ENCODE results near the gene TBC1D4.

Gene TBC1D4

DNA sequence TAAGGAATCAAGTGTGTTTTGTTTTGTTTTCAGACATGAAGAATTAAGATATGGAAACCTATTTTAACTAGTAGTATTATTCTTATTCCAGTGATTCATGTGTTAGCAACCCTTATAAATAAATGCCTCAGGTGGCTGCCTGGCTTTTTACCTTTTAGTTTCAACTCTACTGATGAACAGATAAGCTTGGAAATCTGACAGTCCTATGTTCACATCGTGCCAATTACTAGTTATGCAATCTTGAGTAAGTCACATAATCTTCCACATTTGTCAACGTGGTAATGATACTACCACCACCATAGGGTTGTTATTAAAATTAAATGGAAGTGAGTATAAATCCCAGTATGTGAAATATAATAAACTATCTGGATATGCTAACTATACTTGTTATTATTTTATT lies 64.3 kb downstream of the TBC1D4 start:
- H2BK5ac ChIP-seq (ENCODE audit: low read depth, low read length, poor library complexity): no peak overlapping the region
- no peak overlapping the region for H4K91ac ChIP-seq (ENCODE audit: low read depth, low read length)
- H3K27me3 ChIP-seq (ENCODE audit: insufficient read depth, low read length): no peaks in the 10 kb centered on the region
- H3K79me2 ChIP-seq (ENCODE audit: control insufficient read depth, insufficient read depth, low read length, poor library complexity): no peaks in the 10 kb centered on the region
- H3K18ac ChIP-seq (ENCODE audit: low read length): no peak overlapping the region
- H3K4me2 ChIP-seq (ENCODE audit: low read length): no peak overlapping the region
- H4K8ac ChIP-seq (ENCODE audit: low read depth, low read length): no peak overlapping the region
- H3K36me3 ChIP-seq (ENCODE audit: control insufficient read depth in 1 of 2, insufficient read depth in 2 of 2, low read length in 2 of 2): no peaks in the 10 kb centered on the region
- no peak overlapping the region for H3K23ac ChIP-seq (ENCODE audit: low read length)
- no peak overlapping the region for H3K9ac ChIP-seq (ENCODE audit: low read length)
- H3K27ac ChIP-seq (ENCODE audit: low read depth, low read length): no peak overlapping the region
- H3K14ac ChIP-seq (ENCODE audit: low read length): no peak overlapping the region
- no peak overlapping the region for H3K4ac ChIP-seq (ENCODE audit: low read depth, low read length)
- no peak overlapping the region for H2AFZ ChIP-seq (ENCODE audit: insufficient read depth, low read length, poor library complexity)
- H4K12ac ChIP-seq (ENCODE audit: low read depth, low read length): no peak overlapping the region
- H3K79me1 ChIP-seq (ENCODE audit: low read length): no peaks in the 10 kb centered on the region
- H3K9me3 ChIP-seq (ENCODE audit: insufficient read depth, low read depth, low read length): no peaks in the 10 kb centered on the region
- H2BK12ac ChIP-seq (ENCODE audit: low read length): no peak overlapping the region
- no peak overlapping the region for H2AK5ac ChIP-seq (ENCODE audit: low read length)
- H2BK120ac ChIP-seq (ENCODE audit: insufficient read depth, low read length, poor library complexity): no peak overlapping the region
- WGBS (ENCODE audit: extremely low coverage, insufficient coverage, insufficient read length): no CpG with 5 or more reads among the region's 2 CpGs
- no peaks in the 10 kb centered on the region for H3K4me1 ChIP-seq (ENCODE audit: control insufficient read depth in 1 of 2, insufficient read depth in 2 of 2, low read length in 2 of 2)
- peak; percentile 41 to 77 for DNase-seq
- no peak overlapping the region for H3K4me3 ChIP-seq (ENCODE audit: low read depth, low read length)

GRCh38 chr13:75417012-75417384 lies 65.0 kb downstream of the TBC1D4 start:
- no peak overlapping the region for H3K14ac ChIP-seq (ENCODE audit: low read length)
- H3K27me3 ChIP-seq (ENCODE audit: insufficient read depth, low read length): no peaks in the 10 kb centered on the region
- H3K4ac ChIP-seq (ENCODE audit: low read depth, low read length): no peak overlapping the region
- no peak overlapping the region for H3K27ac ChIP-seq (ENCODE audit: low read depth, low read length)
- no peak overlapping the region for H2BK12ac ChIP-seq (ENCODE audit: low read length)
- no peak overlapping the region for H4K91ac ChIP-seq (ENCODE audit: low read depth, low read length)
- no peaks in the 10 kb centered on the region for H3K9me3 ChIP-seq (ENCODE audit: insufficient read depth, low read depth, low read length)
- DNase-seq: no peak
- no peak overlapping the region for H4K12ac ChIP-seq (ENCODE audit: low read depth, low read length)
- no peak overlapping the region for H3K18ac ChIP-seq (ENCODE audit: low read length)
- H3K79me1 ChIP-seq (ENCODE audit: low read length): no peaks in the 10 kb centered on the region
- no peak overlapping the region for H3K4me3 ChIP-seq (ENCODE audit: low read depth, low read length)
- H3K23ac ChIP-seq (ENCODE audit: low read length): no peak overlapping the region
- no peaks in the 10 kb centered on the region for H3K4me1 ChIP-seq (ENCODE audit: control insufficient read depth in 1 of 2, insufficient read depth in 2 of 2, low read length in 2 of 2)
- no peak overlapping the region for H2BK120ac ChIP-seq (ENCODE audit: insufficient read depth, low read length, poor library complexity)
- H2AK5ac ChIP-seq (ENCODE audit: low read length): no peak overlapping the region
- H3K36me3 ChIP-seq (ENCODE audit: control insufficient read depth in 1 of 2, insufficient read depth in 2 of 2, low read length in 2 of 2): no peaks in the 10 kb centered on the region
- H3K9ac ChIP-seq (ENCODE audit: low read length): no peak overlapping the region
- no CpG with 5 or more reads among the region's 6 CpGs for WGBS (ENCODE audit: extremely low coverage, insufficient coverage, insufficient read length)
- H3K4me2 ChIP-seq (ENCODE audit: low read length): no peak overlapping the region
- H4K8ac ChIP-seq (ENCODE audit: low read depth, low read length): no peak overlapping the region
- peak overlapping the region; percentile 47 for H2AFZ ChIP-seq (ENCODE audit: insufficient read depth, low read length, poor library complexity)
- no peak overlapping the region for H2BK5ac ChIP-seq (ENCODE audit: low read depth, low read length, poor library complexity)
- H3K79me2 ChIP-seq (ENCODE audit: control insufficient read depth, insufficient read depth, low read length, poor library complexity): no peaks in the 10 kb centered on the region

DNA sequence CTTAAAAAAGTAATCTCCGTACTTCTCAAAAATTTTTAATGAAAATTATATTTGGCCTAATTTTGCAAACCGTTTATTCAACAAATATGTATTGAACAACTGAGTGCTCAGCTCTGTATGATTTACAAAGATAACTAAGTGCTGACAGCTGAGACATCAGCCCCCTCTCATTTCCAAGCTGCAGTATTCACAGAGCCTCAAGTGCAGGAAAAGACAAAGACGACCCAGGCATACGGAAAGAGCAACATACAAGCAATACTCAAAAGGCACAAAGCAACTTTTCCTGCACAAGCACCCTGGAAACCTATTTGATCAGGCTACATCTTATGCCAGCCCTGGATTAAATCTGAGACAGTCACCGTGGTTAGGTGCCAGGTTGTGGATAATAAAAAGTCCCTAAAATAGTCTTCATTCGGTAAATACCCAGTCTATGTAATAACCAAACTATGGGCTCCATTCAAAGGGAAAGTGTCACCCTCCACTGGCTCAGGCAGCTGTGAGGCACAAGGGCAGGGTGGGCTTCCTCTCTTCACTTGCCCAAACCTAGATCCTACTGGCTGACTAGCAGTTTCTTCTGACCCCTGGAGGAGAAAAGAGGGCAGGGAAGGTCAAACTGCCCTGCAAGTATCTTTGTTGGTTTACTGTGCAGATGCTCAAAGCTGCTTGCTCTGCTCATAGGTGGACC lies 65.5 kb downstream of the TBC1D4 start:
- Histone ChIP-seq H3K4me1 (ENCODE audit: control insufficient read depth in 1 of 2, insufficient read depth in 2 of 2, low read length in 2 of 2) (no peaks in the 10 kb centered on the region), H3K36me3 (ENCODE audit: control insufficient read depth in 1 of 2, insufficient read depth in 2 of 2, low read length in 2 of 2) (no peaks in the 10 kb centered on the region), H4K91ac (ENCODE audit: low read depth, low read length) (no peak overlapping the region), H2BK5ac (ENCODE audit: low read depth, low read length, poor library complexity) (no peak overlapping the region), H3K79me2 (ENCODE audit: control insufficient read depth, insufficient read depth, low read length, poor library complexity) (no peaks in the 10 kb centered on the region), H4K12ac (ENCODE audit: low read depth, low read length) (no peak overlapping the region), H2BK120ac (ENCODE audit: insufficient read depth, low read length, poor library complexity) (no peak overlapping the region), H3K4me2 (ENCODE audit: low read length) (no peak overlapping the region), H3K4me3 (ENCODE audit: low read depth, low read length) (no peak overlapping the region), H3K14ac (ENCODE audit: low read length) (no peak overlapping the region), H3K9me3 (ENCODE audit: insufficient read depth, low read depth, low read length) (no peaks in the 10 kb centered on the region), H2BK12ac (ENCODE audit: low read length) (no peak overlapping the region), H3K9ac (ENCODE audit: low read length) (no peak overlapping the region), H2AFZ (ENCODE audit: insufficient read depth, low read length, poor library complexity) (no peak overlapping the region), H3K4ac (ENCODE audit: low read depth, low read length) (no peak overlapping the region), H3K18ac (ENCODE audit: low read length) (no peak overlapping the region), H3K27me3 (ENCODE audit: insufficient read depth, low read length) (no peaks in the 10 kb centered on the region), H3K79me1 (ENCODE audit: low read length) (no peaks in the 10 kb centered on the region), H3K23ac (ENCODE audit: low read length) (no peak overlapping the region), H2AK5ac (ENCODE audit: low read length) (no peak overlapping the region), H4K8ac (ENCODE audit: low read depth, low read length) (no peak overlapping the region), H3K27ac (ENCODE audit: low read depth, low read length) (no peak overlapping the region)
- DNase-seq: no peak
- no CpG with 5 or more reads among the region's 6 CpGs for WGBS (ENCODE audit: extremely low coverage, insufficient coverage, insufficient read length)

DNA sequence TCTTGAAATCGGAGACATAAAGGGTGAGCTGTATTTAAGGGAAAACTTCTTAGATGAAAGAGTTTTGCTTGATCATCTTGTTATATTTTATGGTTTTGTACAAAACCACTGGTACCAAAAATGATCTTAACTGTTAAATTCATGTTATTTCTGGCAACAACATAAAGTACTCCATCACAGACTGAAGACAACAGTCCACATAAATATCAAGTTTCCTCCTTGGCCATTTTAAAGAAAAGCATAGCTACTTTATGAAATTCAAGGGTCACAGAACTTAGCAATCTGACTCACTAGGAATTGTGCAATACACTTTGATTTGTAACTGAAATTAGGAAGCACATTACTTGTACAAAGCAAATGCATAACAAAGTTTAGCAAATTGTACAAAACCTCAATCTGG lies 66.3 kb downstream of the TBC1D4 start:
- H2BK12ac ChIP-seq (ENCODE audit: low read length): no peak overlapping the region
- no peak overlapping the region for H4K8ac ChIP-seq (ENCODE audit: low read depth, low read length)
- no peaks in the 10 kb centered on the region for H3K36me3 ChIP-seq (ENCODE audit: control insufficient read depth in 1 of 2, insufficient read depth in 2 of 2, low read length in 2 of 2)
- H2BK5ac ChIP-seq (ENCODE audit: low read depth, low read length, poor library complexity): no peak overlapping the region
- no peak overlapping the region for H2BK120ac ChIP-seq (ENCODE audit: insufficient read depth, low read length, poor library complexity)
- H3K27me3 ChIP-seq (ENCODE audit: insufficient read depth, low read length): no peaks in the 10 kb centered on the region
- peak in 1 of 2 donors; percentile 36 for DNase-seq
- no peak overlapping the region for H4K12ac ChIP-seq (ENCODE audit: low read depth, low read length)
- no peak overlapping the region for H3K23ac ChIP-seq (ENCODE audit: low read length)
- no peaks in the 10 kb centered on the region for H3K79me2 ChIP-seq (ENCODE audit: control insufficient read depth, insufficient read depth, low read length, poor library complexity)
- H3K27ac ChIP-seq (ENCODE audit: low read depth, low read length): no peak overlapping the region
- no peak overlapping the region for H4K91ac ChIP-seq (ENCODE audit: low read depth, low read length)
- H3K4ac ChIP-seq (ENCODE audit: low read depth, low read length): no peak overlapping the region
- WGBS (ENCODE audit: extremely low coverage, insufficient coverage, insufficient read length): no CpG with 5 or more reads among the region's 1 CpG
- no peak overlapping the region for H3K4me3 ChIP-seq (ENCODE audit: low read depth, low read length)
- H3K4me2 ChIP-seq (ENCODE audit: low read length): no peak overlapping the region
- no peaks in the 10 kb centered on the region for H3K4me1 ChIP-seq (ENCODE audit: control insufficient read depth in 1 of 2, insufficient read depth in 2 of 2, low read length in 2 of 2)
- no peak overlapping the region for H2AK5ac ChIP-seq (ENCODE audit: low read length)
- H3K18ac ChIP-seq (ENCODE audit: low read length): no peak overlapping the region
- no peak overlapping the region for H3K9ac ChIP-seq (ENCODE audit: low read length)
- H2AFZ ChIP-seq (ENCODE audit: insufficient read depth, low read length, poor library complexity): no peak overlapping the region
- no peaks in the 10 kb centered on the region for H3K79me1 ChIP-seq (ENCODE audit: low read length)
- H3K14ac ChIP-seq (ENCODE audit: low read length): no peak overlapping the region
- H3K9me3 ChIP-seq (ENCODE audit: insufficient read depth, low read depth, low read length): no peaks in the 10 kb centered on the region
